ENCODE results near the gene SF1.

The SF1 gene

GRCh38 chr11:64745521-64746328 lies 32.6 kb downstream of the SF1 start:
- DNase-seq = peak; percentile 74
- peak; percentile 41 for ATAC-seq

- ATAC-seq (peak; percentile 6), DNase-seq (peak; percentile 73)
These were observed 33.2 kb downstream of the SF1 start for GRCh38 chr11:64745189-64745520.

- no peak for ATAC-seq
These were observed 33.7 kb downstream of the SF1 start for GRCh38 chr11:64744544-64745188.

DNA sequence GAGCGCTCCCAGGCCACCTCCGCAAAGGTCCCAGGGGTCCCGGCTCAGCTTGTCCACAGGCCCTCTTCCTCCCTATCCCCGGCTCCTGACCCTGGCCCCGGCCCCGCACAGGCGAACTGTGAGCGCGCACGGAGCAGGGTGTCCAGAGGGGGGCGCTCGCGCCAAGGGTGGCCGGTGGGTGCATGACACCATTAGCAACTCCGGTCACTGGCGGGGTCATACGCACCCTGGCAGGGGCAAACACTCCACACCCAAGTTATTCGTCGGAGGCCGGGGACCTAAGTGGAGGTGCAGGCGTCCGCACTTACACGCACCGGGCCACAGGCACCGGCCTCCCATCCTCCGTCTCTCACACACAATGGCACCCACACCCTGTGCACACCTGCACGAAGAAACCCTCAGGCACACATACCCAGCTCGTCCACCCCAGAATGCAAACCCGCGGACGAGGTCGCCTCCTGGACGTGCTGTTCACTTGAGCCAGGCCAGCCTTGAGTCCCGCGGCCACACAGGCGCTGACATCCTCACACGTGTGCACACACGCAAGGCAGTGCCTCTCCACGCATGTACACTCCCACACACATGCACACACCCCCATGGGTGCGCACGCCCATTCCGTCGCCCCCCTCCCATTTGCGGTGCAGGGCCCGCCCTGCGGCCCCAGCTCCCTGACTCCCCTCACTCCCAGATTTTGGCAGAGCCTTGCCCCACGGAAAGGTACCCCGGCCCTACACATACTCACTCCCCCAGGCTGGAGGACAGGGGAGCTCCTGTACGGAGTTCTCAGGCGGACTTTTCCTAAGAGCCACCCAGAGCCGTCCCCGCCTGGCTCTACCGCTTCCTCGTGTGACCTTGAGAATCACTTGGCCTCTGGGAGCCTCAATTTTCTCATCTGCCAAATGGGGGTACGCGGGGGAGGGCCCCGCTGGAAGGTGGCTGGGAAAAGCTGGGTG lies 34.5 kb downstream of the SF1 start, which contains the start of gene RASGRP2:
RASGRP2 (minus strand) TSS at position 552 of the 953 bp plus-strand sequence. CDS start 1,276 bp downstream, outside the sequence.
- ATAC-seq (peak; percentile 52), DNase-seq (peak; percentile 90)

More at GRCh38 chr11:64744544-64745188, 33.7 kb downstream of the SF1 start:
- DNase-seq = peak; percentile 39

DNA sequence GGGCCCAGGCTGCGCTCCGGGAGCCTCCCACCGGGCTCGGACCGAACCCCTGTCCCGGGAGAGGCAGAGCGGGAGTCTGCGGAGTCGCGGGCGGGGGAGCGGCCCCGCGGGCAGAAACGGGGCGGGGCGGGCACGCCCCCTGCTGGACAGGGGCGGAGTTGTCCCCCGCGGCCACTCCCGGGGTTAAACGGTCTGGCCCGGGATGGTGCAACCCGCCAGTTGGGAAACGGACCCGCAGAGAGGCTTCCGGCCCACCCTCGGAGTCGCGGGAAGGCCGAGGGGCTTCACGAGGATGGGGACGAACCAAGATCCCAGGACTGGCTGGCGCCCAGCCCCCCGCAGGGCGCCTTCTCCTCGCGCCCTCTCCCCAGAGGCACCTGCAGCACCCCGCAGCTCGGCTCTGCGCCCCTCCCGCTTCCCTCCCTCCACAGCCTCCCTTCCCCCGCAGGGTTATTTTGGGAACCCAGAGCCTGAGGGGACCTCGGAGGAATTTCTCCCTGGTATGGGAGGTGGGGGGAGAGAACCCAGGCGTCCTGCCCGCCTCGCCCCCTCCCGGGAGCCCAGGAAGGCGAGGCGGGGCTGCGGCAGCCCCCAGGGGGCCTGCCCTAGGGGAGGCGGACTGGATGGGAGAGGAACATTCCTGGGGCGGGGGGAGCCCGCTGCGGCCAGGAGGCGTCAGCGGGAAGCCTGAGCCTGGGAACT lies 35.3 kb downstream of the SF1 start:
- DNase-seq (peak; percentile 87), ATAC-seq (peak; percentile 44)

DNA sequence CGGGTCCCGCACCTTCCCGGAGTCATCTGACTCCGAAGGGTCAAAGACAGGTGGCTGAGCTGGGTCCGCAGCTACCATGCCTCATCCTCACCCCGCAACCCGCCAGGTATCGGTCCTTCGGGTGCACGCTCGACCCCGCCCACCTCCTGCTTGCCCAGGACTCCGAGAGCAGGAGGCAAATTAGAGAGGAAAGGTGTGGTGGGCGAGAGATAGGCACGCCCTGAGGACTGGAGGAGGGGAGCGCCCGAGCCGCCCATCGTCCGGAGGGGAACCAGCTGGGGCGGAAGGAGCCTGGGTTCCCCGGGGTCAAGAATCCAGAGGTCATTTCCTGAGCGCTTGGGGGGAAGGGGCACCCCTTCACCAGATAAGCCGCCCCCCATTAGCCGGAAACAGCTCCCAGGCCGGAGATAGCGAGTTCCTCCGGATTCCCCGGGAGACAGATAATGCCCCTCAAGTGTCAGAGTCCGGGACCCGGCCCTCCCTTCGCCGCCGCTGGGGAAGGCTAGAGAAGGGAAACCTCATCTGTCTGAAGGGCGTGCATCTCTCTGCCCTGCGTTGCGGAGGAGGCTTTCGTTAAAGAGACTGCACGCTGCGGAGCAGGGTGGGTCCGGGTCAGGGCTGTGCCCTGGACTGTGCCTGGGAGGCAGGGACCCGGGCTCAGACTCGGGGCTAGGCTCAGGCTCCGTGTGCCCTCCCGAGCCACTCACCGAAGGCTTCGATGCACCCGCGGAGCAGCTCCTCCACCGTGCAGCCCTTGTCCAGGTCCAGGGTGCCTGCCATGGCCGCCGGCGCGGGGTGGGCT lies 36.1 kb downstream of the SF1 start:
- ATAC-seq (peak; percentile 6), DNase-seq (peak; percentile 40)

GRCh38 chr11:64741375-64742086 lies 36.8 kb downstream of the SF1 start:
- no peak for DNase-seq
- no peak for ATAC-seq

DNA sequence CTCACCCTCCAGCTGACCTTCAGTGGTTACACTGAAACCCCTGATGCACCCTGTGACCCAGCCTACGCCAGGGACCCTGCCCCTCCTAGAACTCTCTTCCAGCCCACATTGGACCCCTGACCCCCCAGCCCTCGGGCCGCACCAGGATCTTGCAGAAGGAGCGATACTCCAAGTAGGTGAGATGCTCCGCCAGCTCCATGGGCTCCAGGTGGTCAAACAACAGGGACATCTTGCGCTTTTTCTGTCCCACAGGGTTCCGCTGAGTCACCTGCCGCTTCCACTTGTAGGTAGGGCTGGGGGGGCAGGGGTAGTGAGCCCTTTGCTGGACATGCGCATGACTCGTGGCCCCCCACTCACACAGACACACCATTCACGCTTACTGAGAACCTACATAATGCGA lies 38.5 kb downstream of the SF1 start:
- ATAC-seq (no peak), DNase-seq (no peak)

DNA sequence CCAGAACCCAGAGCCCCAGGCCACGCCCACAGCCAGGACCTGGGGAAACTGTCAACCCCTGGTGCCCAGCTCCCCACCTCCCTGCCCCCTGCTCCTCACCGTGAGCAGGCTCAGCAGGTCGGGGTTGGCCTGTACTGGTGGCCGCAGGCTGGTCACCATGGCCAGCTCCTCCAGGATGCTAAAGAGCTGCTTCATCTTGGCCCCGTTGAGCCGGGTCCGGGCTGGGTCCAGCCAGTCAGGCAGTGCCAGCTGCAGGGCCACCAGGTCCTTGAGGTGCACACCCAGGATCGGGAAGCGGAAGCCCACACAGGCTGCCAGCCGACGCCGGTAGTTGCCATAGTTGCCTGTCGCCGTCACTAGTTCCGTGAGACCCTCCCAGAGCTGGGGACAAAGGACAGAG lies 41.7 kb downstream of the SF1 start:
- no peak for DNase-seq
- no peak for ATAC-seq

- ATAC-seq (no peak), DNase-seq (no peak)
These were observed 42.5 kb downstream of the SF1 start for GRCh38 chr11:64735725-64736259.

GRCh38 chr11:64734811-64735724 lies 43.3 kb downstream of the SF1 start:
- no peak for DNase-seq
- peak; percentile 15 for ATAC-seq

GRCh38 chr11:64731601-64732000 lies 46.7 kb downstream of the SF1 start:
- DNase-seq (no peak), ATAC-seq (no peak)

DNA sequence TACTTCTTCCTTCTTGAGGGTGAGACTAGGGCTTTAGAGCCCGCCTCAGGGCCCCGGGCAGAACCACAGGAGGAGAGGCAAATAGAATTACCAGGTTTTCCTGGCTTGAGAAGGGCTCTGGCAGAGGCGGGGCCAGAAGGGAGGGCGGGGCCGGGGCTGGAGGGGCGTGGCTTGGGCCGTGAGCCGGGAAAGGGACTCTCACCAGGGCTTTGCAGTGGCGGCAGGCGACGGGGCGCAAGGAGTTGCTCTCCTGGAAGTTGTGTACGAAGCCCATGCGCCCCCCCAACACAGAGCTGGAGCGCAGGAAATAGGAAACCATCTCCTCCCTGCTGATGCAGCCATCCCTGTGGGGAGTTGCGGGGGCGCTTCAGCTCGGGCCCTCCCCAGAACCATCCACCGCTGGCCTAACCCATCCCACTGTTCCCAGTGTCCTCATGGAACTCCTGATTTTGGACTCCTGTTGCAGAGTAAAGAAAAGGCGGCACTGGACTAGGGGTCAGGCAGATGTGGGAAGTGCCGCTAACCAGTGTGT lies 48.4 kb downstream of the SF1 start:
- ATAC-seq (no peak), DNase-seq (peak; percentile 39)

- DNase-seq (no peak), ATAC-seq (no peak)
These were observed 49.5 kb downstream of the SF1 start for GRCh38 chr11:64728757-64729365.

DNA sequence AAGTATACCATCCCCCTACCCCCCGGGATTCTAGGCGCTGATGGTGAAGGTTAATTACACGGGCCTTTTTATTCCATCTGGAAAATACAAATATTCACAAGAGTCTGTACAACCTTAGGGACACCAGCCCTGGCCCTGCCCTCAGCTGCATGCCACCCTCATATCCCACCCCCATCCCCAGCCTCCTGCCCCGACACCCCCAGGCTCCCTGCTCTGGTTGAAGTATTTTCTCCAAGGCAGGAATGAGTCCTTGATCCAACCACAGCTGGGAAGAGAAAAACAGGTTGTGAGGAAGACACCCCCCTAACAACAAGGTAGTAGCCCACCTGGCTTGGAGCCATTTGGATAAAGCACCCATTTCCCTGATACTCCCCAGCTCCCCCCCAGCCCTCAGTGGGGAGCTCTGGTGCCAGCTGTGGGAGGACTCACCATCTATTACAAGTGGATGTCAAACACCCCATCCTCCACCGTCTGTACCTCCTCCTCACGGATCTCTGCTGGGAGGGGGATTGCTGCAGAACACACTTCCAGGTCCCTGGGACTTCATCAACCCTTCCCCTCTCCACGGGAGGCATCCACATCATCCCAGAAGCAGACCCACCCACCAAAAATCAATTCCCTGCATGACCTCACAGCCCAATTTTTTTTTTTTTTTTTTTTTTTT lies 51.3 kb downstream of the SF1 start:
- no peak for ATAC-seq
- DNase-seq = no peak

DNA sequence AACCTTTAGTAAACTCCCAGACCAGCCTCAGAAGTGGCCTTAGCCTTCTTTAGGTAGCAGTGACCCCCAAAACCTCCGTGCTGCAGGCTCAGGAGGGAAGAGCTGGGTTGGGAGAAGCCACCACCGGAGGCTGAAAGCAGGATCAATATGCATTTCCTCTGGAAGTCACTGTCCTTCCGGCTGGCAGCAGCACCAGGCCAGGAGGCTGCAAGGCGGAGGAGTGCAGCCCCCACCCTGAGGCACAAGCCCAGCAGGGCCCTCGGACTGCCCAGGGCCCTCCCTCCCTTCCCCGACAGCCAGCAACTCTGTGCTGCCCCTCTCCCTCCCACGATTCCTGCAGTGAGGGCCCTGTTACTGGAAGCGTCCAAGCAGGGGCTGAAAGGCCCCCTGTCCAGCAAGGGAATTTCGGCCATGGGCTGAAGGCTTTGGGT lies 52.1 kb downstream of the SF1 start:
- ATAC-seq (no peak), DNase-seq (no peak)

DNA sequence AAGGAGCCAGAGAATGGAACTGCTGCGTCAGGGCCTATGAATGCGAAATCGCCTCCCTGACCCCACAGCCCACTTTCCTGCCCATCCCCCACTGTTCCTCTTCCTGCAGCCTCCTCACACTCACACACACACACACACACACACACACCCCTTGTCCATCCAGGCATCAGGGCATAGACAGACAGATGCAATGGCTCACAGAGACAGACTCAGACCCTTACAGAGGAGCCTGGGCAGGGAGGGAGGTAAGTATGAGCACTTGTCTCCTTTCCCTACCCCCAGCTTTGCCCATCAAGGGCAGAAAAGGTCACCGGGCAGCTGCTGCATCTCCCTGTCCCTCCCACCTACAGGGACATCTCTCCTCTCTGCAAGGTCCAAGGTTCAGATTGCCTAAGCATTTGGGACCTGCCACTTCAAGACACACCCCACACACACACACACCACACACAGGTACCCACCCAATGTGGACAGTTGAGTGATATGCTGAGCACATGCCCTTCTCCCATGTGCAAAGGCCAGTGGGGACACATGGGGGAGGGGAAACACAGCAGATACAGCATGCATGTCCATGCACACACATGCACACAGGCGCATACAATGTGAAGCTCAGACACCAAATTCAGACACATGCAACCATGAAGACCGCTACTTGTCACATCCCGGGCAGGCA lies 53.3 kb downstream of the SF1 start:
- ATAC-seq (no peak), DNase-seq (no peak)
